GM12873 (cell line): ENCODE measurements around the gene DCDC1.

Source experiments
- CTCF ChIP-seq: IDR thresholded peaks from 2 replicates; pipeline ENCODE4 v1.5.1; 2012; ENCODE audit warnings: low read depth, mild to moderate bottlenecking, moderate library complexity, low read length, control low read depth; ENCODE audit not compliant: insufficient read depth; ENCODE audit errors: missing control alignments

DCDC1 gene

GRCh38 chr11:31267720-31268119 lies 101.8 kb downstream of the DCDC1 start:
- no peak for TF ChIP-seq CTCF

- peak; percentile 19 for TF ChIP-seq CTCF
Measured at GRCh38 chr11:31264834-31265233, 104.7 kb downstream of the DCDC1 start.

DNA sequence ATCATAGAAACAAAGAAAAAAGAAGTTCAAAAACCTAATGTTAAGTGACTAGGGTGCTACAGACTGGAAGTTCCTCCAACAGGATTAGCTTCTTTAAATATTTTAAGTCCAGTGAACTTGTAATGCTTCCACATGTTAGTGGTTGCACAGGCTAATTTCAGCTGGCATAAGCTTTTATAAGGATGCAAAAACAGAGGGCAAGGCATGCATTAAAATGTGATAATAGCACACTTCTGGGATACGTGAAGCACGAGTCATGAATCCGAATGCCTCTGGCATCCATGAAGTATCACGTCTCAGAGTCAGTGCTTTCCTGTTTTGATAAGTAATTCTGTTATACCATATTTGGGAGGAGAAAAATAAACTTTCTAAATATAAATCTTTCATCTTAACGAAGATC lies 106.8 kb downstream of the DCDC1 start:
- no peak for TF ChIP-seq CTCF

DNA sequence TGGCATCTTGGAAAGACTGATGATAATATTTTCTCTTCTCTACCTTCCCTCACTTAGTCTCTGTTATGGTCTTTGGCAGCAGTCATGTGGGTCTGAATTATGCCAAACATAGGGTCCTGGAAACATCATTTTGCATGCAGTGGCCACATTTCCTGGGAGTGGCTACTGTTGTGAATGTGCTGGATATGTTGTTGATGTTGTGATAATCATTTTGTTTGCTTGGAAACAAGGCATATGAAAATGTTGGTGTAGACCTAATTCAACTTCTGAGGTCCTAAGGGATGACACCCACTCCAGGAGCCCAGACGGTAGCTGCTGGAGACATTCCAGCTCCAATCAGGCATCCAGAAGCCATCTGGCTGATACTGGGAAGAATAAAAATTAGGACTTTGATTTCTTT lies 109.7 kb downstream of the DCDC1 start:
- no peak for TF ChIP-seq CTCF

DNA sequence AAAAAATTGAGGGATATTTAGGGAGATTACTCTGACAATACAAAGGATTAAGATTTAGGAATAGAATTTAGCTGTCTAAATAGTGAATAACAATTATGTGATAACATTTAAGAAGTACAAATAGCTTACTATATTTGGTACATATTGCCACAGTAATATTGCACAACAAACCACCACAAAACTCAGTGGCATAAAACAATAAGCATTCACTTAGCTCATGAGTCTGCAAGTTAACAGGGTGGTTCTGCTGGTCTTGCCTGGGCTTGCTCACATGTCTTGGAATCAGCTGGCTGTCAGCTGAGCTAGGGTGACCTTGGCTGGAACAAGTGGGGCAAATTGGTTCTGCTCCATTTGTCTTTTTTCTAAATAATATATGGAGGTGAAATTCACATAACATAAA lies 115.1 kb downstream of the DCDC1 start:
- TF ChIP-seq CTCF, result no peak

DNA sequence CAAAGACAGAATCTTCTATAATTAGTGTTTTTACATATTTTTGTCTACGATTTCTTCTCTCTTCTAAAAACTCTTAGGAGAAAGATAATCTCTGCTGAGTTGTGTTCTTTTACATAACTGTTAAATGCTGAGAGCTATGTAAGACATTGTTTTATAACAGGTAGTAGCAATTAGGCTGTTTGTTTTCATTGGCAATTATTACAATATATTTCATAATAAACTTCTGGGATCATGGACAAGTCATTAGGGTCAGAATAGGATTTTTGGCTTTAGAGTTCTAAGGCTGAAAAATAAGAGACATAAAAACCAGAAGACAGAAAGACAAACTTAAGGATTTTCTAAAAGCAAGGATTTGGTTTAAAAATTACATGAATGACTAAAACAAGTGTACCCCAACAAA lies 120.8 kb downstream of the DCDC1 start:
- TF ChIP-seq CTCF, result no peak

DNA sequence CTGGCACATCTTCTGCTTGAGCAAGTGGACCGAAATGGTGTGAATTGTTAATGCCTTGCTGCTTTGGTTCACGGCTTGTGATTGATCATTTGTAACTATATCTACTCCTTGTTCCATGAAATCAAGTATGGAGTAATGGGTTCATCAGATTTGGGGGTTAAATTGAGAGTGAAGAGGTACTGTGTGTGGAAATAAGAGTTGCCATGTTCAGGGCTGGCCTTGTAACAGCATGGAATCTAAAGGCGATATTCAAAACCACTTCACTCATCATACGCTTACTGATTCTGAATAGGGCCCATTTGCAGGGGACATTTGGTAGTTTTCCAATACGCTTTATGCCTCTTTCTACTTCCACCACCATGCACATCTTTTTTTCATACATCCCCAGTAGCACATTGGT lies 122.2 kb downstream of the DCDC1 start:
- no peak for TF ChIP-seq CTCF

DNA sequence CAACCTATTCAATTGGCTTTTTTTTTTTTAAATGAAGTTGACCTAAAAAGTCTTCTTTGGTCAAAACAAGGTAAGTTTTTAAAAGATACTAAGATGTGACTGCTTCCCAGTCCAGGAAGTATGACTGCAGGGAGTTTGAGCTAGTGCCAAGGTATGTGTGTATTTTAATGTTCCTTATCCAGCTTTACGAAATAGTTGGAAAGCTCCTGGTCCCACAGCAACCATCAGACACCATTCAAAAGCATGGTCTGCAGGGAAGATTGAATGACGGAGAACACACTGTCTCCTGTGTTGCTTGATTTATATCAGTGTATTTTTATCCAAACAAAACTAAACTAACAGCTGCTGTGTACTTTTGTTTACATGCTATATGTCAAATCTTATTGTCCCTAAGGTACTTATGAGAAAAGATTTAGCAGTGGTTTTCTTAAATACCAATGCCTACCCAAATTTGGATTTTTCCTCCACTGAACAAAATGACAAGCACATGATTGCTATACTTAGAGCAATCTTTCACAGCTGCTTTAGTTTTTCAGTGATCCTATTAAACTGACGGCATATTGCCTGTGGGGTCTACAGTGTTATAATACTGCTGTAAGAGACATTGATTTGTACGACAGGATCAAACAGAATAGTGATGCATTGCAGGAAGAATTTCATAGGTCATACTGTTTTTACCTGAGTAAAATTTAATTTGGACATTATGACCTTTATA lies 122.9 kb downstream of the DCDC1 start:
- no peak for TF ChIP-seq CTCF
